Hematopoietic multipotent progenitor cell treated with erythropoietin and hydrocortisone succinate and interleukin-3 and kit ligand, for 17 days (in vitro differentiated cells): ENCODE data around the gene KIAA0825.
A peak's percentile ranks its signal among the peaks of the same experiment; 100 is the strongest.
"Not testable (repeated sequence)": the region's sequence is repeated elsewhere in the genome, so short reads cannot be mapped to it uniquely, and the experiment has no call there.

Experiments used
- DNase-seq: peaks from one replicate; pipeline ENCODE4 v3.0.0-alpha.2; 2015; ENCODE audit warnings: low spot score

Gene KIAA0825

GRCh38 chr5:94573349-94573748 is 45.1 kb downstream of the KIAA0825 start:
- not testable (repeated sequence) for DNase-seq

GRCh38 chr5:94571415-94571814 is 47.0 kb downstream of the KIAA0825 start:
- no peak for DNase-seq

- DNase-seq, result no peak
Observed at GRCh38 chr5:94564812-94565211, 53.6 kb downstream of the KIAA0825 start.

- no peak for DNase-seq
Observed at GRCh38 chr5:94562327-94562971, 56.0 kb downstream of the KIAA0825 start.

GRCh38 chr5:94558028-94558427 is 60.4 kb downstream of the KIAA0825 start:
- no peak for DNase-seq

- DNase-seq, result no peak
Observed at GRCh38 chr5:94551858-94552257, 66.5 kb downstream of the KIAA0825 start.

- no peak for DNase-seq
Observed at GRCh38 chr5:94545870-94546625, 72.4 kb downstream of the KIAA0825 start.

- DNase-seq, result no peak
Observed at GRCh38 chr5:94544875-94545547, 73.4 kb downstream of the KIAA0825 start.

GRCh38 chr5:94544031-94544650 is 74.3 kb downstream of the KIAA0825 start:
- DNase-seq, result no peak

- DNase-seq, result no peak
Observed at GRCh38 chr5:94540856-94541494, 77.4 kb downstream of the KIAA0825 start.

GRCh38 chr5:94538260-94538659 is 80.1 kb downstream of the KIAA0825 start:
- no peak for DNase-seq

- DNase-seq, result no peak
Observed at GRCh38 chr5:94526706-94527105, 91.7 kb downstream of the KIAA0825 start.

- DNase-seq, result peak; percentile 31
Observed at GRCh38 chr5:94524841-94525697, 93.3 kb downstream of the KIAA0825 start.

- no peak for DNase-seq
Observed at GRCh38 chr5:94523018-94523417, 95.4 kb downstream of the KIAA0825 start.

- DNase-seq, result no peak
Observed at GRCh38 chr5:94522117-94522516, 96.3 kb downstream of the KIAA0825 start.

- no peak for DNase-seq
Observed at GRCh38 chr5:94517490-94518488, 100.6 kb downstream of the KIAA0825 start.

GRCh38 chr5:94516148-94516547 is 102.3 kb downstream of the KIAA0825 start:
- no peak for DNase-seq

- no peak for DNase-seq
Observed at GRCh38 chr5:94508461-94509148, 109.8 kb downstream of the KIAA0825 start.

GRCh38 chr5:94505327-94506068 is 112.9 kb downstream of the KIAA0825 start:
- DNase-seq, result no peak
